Measurements from ENCODE around the gene DNM3.

DNA sequence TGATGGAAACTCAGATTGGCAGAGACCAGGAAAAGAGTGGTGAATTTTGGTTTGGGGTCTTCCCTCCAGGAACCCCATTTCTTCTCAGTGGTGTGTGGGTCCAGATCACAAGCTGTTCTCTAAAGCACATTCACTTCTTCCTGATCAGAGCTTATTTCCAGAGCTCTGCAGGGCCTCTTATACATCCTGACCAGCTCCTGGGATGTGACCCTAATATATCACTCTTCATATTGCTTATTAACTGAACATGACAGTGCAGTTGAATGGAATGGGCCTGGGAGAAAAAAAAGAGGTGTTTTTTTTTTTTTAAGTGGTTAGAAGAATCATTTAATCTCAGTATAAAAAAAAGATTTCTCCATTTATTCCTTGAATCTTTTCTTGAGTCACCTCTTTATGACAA lies 29.6 kb upstream of the DNM3 start:
- TF ChIP-seq CTCF (IDR thresholded peaks at IDR 0.05) (no peak), EP300 (IDR thresholded peaks at IDR 0.05) (no peak), POLR2AphosphoS5 (IDR thresholded peaks at IDR 0.05) (no peak), POLR2A (IDR thresholded peaks at IDR 0.05) (no peak)
